HCT116 (cell line): ENCODE data around the gene FAM114A1. TPM values are rescaled to one million over a fixed set of nuclear protein-coding genes. Genes with fewer than 3 reads are reported as not detected.

Source experiments
- ATAC-seq: fragments of 200-7000 bp; cut with Tn5 transposase; 2 replicates; pipeline ENCODE4 v1.9.1; 2020; ENCODE audit warnings: mild to moderate bottlenecking, moderate library complexity
- BruUV-seq: library from RNA; stranded (reverse); fragments of 400-500 nt; replicated peaks from 2 replicates; lab custom pipeline; 2021; lab: Mats Ljungman, UMichigan
- CTCF ChIA-PET: fragments of 300-600 bp; sonication (Branson Sonifier 250); formaldehyde crosslinking; loops from one replicate; lab custom pipeline; 2021; ENCODE audit warnings: antibody characterized with exemption; lab: Charles Lee
- POLR2A ChIA-PET: fragments of 300-600, 350-600 bp; sonication (Branson Sonifier 250); formaldehyde crosslinking; loops from one replicate; lab custom pipeline; 2021; ENCODE audit warnings: antibody characterized with exemption; lab: Charles Lee
- RAD21 ChIA-PET, 2 experiments: fragments of 300-600 bp; sonication (Branson Sonifier 250); formaldehyde crosslinking; loops; one replicate each; lab custom pipeline; 2023; ENCODE audit warnings: low total read pairs in 2 of 2; ENCODE audit not compliant: uncharacterized antibody in 2 of 2, unreplicated experiment in 2 of 2, low non-redundant PET in 1 of 2; lab: Charles Lee
- DNase-seq: peaks from one replicate; pipeline ENCODE4 v3.0.0-alpha.2; 2010; ENCODE audit warnings: low read depth, low spot score
- H2AFZ ChIP-seq: fragments of 200-600 bp; shearing (Covaris generic), sonication (generic); 2 replicates; pipeline ENCODE4 v1.6.1; 2017; ENCODE audit warnings: low read depth, mixed run types, mixed read lengths, antibody characterized with exemption, low read length; ENCODE audit not compliant: poor library complexity, severe bottlenecking
- H3K27ac ChIP-seq: 2 replicates; pipeline ENCODE4 v1.5.1; 2012; ENCODE audit warnings: low read depth, low read length
- H3K27me3 ChIP-seq: fragments of 200-600 bp; sonication (generic); 2 replicates; pipeline ENCODE4 v1.6.1; 2016; ENCODE audit warnings: mixed run types, low read length, mixed read lengths; ENCODE audit not compliant: insufficient read depth
- H3K36me3 ChIP-seq, 2 experiments: fragments of 200-500 bp in 1 of 2; fragments of 200-600 bp in 1 of 2; sonication (Bioruptor generic) in 1 of 2; sonication (generic) in 1 of 2; 2 replicates each; pipeline versions ENCODE4 v1.5.1 to v1.6.1; 2014 to 2016; ENCODE audit warnings: low read length in 2 of 2, inconsistent platforms in 1 of 2, mixed read lengths in 1 of 2, mixed run types in 1 of 2; ENCODE audit not compliant: insufficient read depth in 2 of 2, control insufficient read depth in 1 of 2
- H3K4me1 ChIP-seq, 2 experiments: fragments of 200-600 bp in 1 of 2; sonication (generic) in 1 of 2; 2 replicates each; pipeline versions ENCODE4 v1.5.1 to v1.6.1; 2012 to 2017; ENCODE audit warnings: low read length in 2 of 2, inconsistent platforms in 1 of 2, mild to moderate bottlenecking in 1 of 2, mixed read lengths in 1 of 2, mixed run types in 1 of 2, moderate library complexity in 1 of 2; ENCODE audit not compliant: insufficient read depth in 2 of 2, control insufficient read depth in 1 of 2
- H3K4me2 ChIP-seq: fragments of 200-600 bp; sonication (generic); 2 replicates; pipeline ENCODE4 v1.6.1; 2017; ENCODE audit warnings: mixed run types, low read length, mixed read lengths
- H3K4me3 ChIP-seq, 2 experiments: fragments of 200-600 bp in 1 of 2; sonication (generic) in 1 of 2; replicated peaks in 1 of 2; 2 replicates each; pipeline ENCODE4 v1.5.1; 2011 to 2016; ENCODE audit warnings: low read length in 2 of 2, control low read depth in 1 of 2, low read depth in 1 of 2, mild to moderate bottlenecking in 1 of 2, mixed read lengths in 1 of 2, mixed run types in 1 of 2
- H3K79me2 ChIP-seq: fragments of 200-600 bp; sonication (generic); 2 replicates; pipeline ENCODE4 v1.6.1; 2017; ENCODE audit warnings: mild to moderate bottlenecking, mixed run types, low read length, moderate library complexity, mixed read lengths; ENCODE audit not compliant: insufficient read depth
- H3K9ac ChIP-seq: fragments of 200-600 bp; sonication (generic); 2 replicates; pipeline ENCODE4 v1.6.1; 2016; ENCODE audit warnings: low read length, mixed read lengths
- H3K9me2 ChIP-seq: fragments of 200-600 bp; sonication (generic), shearing (Covaris generic); 2 replicates; pipeline ENCODE4 v1.6.1; 2017; ENCODE audit warnings: mixed run types, mild to moderate bottlenecking, moderate library complexity; ENCODE audit not compliant: insufficient read depth
- H3K9me3 ChIP-seq, 2 experiments: fragments of 200-500 bp in 1 of 2; fragments of 200-600 bp in 1 of 2; sonication (Bioruptor generic) in 1 of 2; sonication (generic) in 1 of 2; 2 replicates each; pipeline ENCODE4 v1.6.1; 2014 to 2017; ENCODE audit warnings: low read length in 2 of 2, mixed read lengths in 2 of 2, inconsistent platforms in 1 of 2, low read depth in 1 of 2, mild to moderate bottlenecking in 1 of 2, mixed run types in 1 of 2, moderate library complexity in 1 of 2; ENCODE audit not compliant: control insufficient read depth in 1 of 2, insufficient read depth in 1 of 2
- H4K20me1 ChIP-seq: fragments of 200-600 bp; sonication (generic), shearing (Covaris generic); 2 replicates; pipeline ENCODE4 v1.6.1; 2017; ENCODE audit warnings: mixed run types, mild to moderate bottlenecking, moderate library complexity; ENCODE audit not compliant: insufficient read depth
- CBX3 ChIP-seq: IDR thresholded peaks from 2 replicates; pipeline ENCODE4 v1.6.1; 2012; ENCODE audit warnings: low read depth
- CEBPB ChIP-seq: IDR thresholded peaks from 2 replicates; pipeline ENCODE4 v1.6.1; 2012; ENCODE audit warnings: low read depth
- EGR1 ChIP-seq: IDR thresholded peaks from 2 replicates; pipeline ENCODE4 v1.6.1; 2012; ENCODE audit warnings: low read depth
- ELF1 ChIP-seq: IDR thresholded peaks from 2 replicates; pipeline ENCODE4 v1.6.1; 2012; ENCODE audit warnings: low read depth, borderline replicate concordance
- EZH2 ChIP-seq: fragments of 200-600 bp; sonication (generic); IDR thresholded peaks from 2 replicates; pipeline ENCODE4 v1.6.1; 2017; ENCODE audit warnings: antibody characterized with exemption, mixed run types
- EZH2phosphoT487 ChIP-seq: fragments of 200-600 bp; IDR thresholded peaks from 2 replicates; pipeline ENCODE4 v1.6.1; 2018; ENCODE audit warnings: antibody characterized with exemption, borderline replicate concordance
- FOSL1 ChIP-seq: IDR thresholded peaks from 2 replicates; pipeline ENCODE4 v1.6.1; 2012; ENCODE audit warnings: low read depth
- JUND ChIP-seq: IDR thresholded peaks from 2 replicates; pipeline ENCODE4 v1.6.1; 2012
- POLR2A ChIP-seq: IDR thresholded peaks from 2 replicates; pipeline ENCODE4 v1.7.0; 2011; ENCODE audit warnings: borderline replicate concordance; ENCODE audit not compliant: insufficient read depth, insufficient read length; ENCODE audit errors: extremely low read depth
- POLR2AphosphoS5 ChIP-seq: IDR thresholded peaks from 2 replicates; pipeline ENCODE4 v1.6.1; 2011; ENCODE audit warnings: mild to moderate bottlenecking, low read depth, low read length, moderate library complexity
- RAD21 ChIP-seq: IDR thresholded peaks from 2 replicates; pipeline ENCODE4 v1.6.1; 2012; ENCODE audit warnings: low read depth, mild to moderate bottlenecking
- SIN3A ChIP-seq: IDR thresholded peaks from 2 replicates; pipeline ENCODE4 v1.6.1; 2012; ENCODE audit warnings: low read depth
- SP1 ChIP-seq: IDR thresholded peaks from 2 replicates; pipeline ENCODE4 v1.6.1; 2012; ENCODE audit warnings: low read depth
- TCF7L2 ChIP-seq: IDR thresholded peaks from 2 replicates; pipeline ENCODE4 v1.7.0; 2011; ENCODE audit warnings: borderline replicate concordance, inconsistent platforms; ENCODE audit not compliant: insufficient read depth, insufficient read length; ENCODE audit errors: extremely low read depth
- YY1 ChIP-seq: IDR thresholded peaks from 2 replicates; pipeline ENCODE4 v1.6.1; 2011; ENCODE audit warnings: low read length, low read depth, moderate library complexity, mild to moderate bottlenecking; ENCODE audit not compliant: insufficient replicate concordance; ENCODE audit errors: extremely low read depth
- ZFX ChIP-seq: fragments of 450-650 bp; IDR thresholded peaks from 2 replicates; pipeline ENCODE4 v1.6.1; 2017
- ZNF274 ChIP-seq: fragments of 200-500 bp; sonication (Bioruptor generic); IDR thresholded peaks from 2 replicates; pipeline ENCODE4 v1.6.1; 2014; ENCODE audit warnings: mild to moderate bottlenecking, low read depth, low read length, inconsistent platforms
- intact Hi-C: fragments of 100-400 bp; cut with micrococcal nuclease; formaldehyde crosslinking; loops from 2 replicates; pipeline ENCODE4 v1.10.0; 2022
- total RNA-seq: library from RNA; stranded (reverse); gene quantifications from one replicate; pipeline ENCODE4 v1.2.1, GENCODE V29; 2021; ENCODE audit not compliant: unreplicated experiment
- TF ChIP-seq, protein P1 (sequence below): IDR thresholded peaks from 2 replicates; pipeline ENCODE4 v1.6.1; 2012
- TF ChIP-seq, protein P2 (sequence below): IDR thresholded peaks from 2 replicates; pipeline ENCODE4 v1.6.1; 2012
- TF ChIP-seq, protein P3 (sequence below): IDR thresholded peaks from 2 replicates; pipeline ENCODE4 v1.6.1; 2012; ENCODE audit warnings: low read depth
- TF ChIP-seq, protein P4 (sequence below): IDR thresholded peaks from 2 replicates; pipeline ENCODE4 v1.6.1; 2011; ENCODE audit warnings: mild to moderate bottlenecking, low read length, moderate library complexity; ENCODE audit not compliant: insufficient replicate concordance; ENCODE audit errors: extremely low read depth

Gene FAM114A1
- total RNA-seq, 1 experiment from 2014 or later, result 35.6 TPM

DNA sequence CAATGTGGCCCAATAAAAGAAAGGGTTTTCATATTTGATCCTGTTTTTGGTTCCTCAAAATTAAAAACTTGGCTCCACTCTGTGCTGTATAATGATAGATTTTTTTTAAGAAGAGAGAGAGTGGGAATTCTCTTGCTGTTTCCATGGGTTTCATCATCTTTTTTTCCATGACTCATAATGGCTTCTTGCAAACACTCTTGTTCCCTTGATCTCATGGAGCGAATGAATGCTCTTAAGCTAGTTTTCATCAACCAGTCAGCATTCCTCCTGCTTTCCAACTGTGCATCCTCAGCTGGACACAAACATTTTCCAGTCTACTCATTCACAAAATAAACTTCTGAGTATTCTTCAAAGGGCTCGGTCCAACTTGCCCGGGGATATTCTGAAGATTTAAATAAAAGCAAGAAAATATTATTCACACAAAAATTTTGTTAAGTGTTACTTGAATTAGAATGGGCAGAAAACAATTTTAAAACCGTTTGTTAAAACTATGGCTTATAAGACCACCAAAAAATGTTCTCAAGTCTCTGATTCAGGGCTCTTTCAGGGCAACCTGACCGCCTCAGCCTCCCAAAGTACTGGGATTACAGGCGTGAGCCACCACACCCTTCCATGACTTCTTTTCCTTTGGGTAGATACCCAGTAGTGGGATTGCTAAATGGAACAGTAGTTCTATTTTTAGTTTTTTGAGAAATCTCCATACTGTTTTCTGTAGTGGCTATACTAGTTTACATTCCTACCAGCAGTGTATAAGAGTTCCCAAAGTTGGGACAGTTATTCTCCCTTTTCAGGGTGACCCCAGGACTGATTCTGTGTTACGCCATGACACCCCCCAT lies 99.9 kb downstream of the FAM114A1 start:
- ChIA-PET CTCF (no interaction called here), RAD21 (no interaction called here), POLR2A (interaction anchor here (0.6 kb wide), 1 partner anchor 1076 kb away, joined by 3 read pairs; no protein-coding TSS in a partner anchor)
- intact Hi-C loops, result no loop called here
- no peak overlapping the region for H3K27ac ChIP-seq
- ATAC-seq, result no peak
- H3K9ac ChIP-seq, result no peak overlapping the region
- no peaks in the 10 kb centered on the region for H3K27me3 ChIP-seq
- no peaks in the 10 kb centered on the region for H3K79me2 ChIP-seq
- H3K4me3 ChIP-seq, result no peak overlapping the region
- H4K20me1 ChIP-seq, result no peaks in the 10 kb centered on the region
- no peaks in the 10 kb centered on the region for H3K9me2 ChIP-seq
- no peak overlapping the region for H3K4me2 ChIP-seq
- H3K9me3 ChIP-seq, result no peaks in the 10 kb centered on the region
- H2AFZ ChIP-seq, result peak overlapping the region; percentile 3
- 0 out of 4 replicates have a peak, but pooled peaks cover 0 to 3% of the 10 kb centered on the region in 2 experiments for H3K4me1 ChIP-seq
- no peaks in the 10 kb centered on the region for H3K36me3 ChIP-seq
- peak; percentile 74 for DNase-seq
- BruUV-seq, result no TSS peak
- TF ChIP-seq POLR2A (no peak), CBX3 (peak; percentile 87), SIN3A (no peak), EZH2phosphoT487 (no peak), FOSL1 (peak; percentile 84), CEBPB (peak; percentile 95), RAD21 (no peak), POLR2AphosphoS5 (peak; percentile 44; the same call in 1 of the 2 replicates), ZNF274 (no peak), SP1 (peak; percentile 77), TCF7L2 (peak; percentile 75), YY1 (peak; percentile 12), EGR1 (0 out of 2 replicates have a peak, but pooled peaks have one; percentile 41), JUND (peak; percentile 87), EZH2 (no peak), ELF1 (no peak), ZFX (no peak)
- TF ChIP-seq, protein P1, sequence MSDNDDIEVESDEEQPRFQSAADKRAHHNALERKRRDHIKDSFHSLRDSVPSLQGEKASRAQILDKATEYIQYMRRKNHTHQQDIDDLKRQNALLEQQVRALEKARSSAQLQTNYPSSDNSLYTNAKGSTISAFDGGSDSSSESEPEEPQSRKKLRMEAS, result 0 out of 2 replicates have a peak, but pooled peaks have one; percentile 39
- TF ChIP-seq, protein P2, sequence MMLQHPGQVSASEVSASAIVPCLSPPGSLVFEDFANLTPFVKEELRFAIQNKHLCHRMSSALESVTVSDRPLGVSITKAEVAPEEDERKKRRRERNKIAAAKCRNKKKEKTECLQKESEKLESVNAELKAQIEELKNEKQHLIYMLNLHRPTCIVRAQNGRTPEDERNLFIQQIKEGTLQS, result peak; percentile 78
- TF ChIP-seq, protein P3, sequence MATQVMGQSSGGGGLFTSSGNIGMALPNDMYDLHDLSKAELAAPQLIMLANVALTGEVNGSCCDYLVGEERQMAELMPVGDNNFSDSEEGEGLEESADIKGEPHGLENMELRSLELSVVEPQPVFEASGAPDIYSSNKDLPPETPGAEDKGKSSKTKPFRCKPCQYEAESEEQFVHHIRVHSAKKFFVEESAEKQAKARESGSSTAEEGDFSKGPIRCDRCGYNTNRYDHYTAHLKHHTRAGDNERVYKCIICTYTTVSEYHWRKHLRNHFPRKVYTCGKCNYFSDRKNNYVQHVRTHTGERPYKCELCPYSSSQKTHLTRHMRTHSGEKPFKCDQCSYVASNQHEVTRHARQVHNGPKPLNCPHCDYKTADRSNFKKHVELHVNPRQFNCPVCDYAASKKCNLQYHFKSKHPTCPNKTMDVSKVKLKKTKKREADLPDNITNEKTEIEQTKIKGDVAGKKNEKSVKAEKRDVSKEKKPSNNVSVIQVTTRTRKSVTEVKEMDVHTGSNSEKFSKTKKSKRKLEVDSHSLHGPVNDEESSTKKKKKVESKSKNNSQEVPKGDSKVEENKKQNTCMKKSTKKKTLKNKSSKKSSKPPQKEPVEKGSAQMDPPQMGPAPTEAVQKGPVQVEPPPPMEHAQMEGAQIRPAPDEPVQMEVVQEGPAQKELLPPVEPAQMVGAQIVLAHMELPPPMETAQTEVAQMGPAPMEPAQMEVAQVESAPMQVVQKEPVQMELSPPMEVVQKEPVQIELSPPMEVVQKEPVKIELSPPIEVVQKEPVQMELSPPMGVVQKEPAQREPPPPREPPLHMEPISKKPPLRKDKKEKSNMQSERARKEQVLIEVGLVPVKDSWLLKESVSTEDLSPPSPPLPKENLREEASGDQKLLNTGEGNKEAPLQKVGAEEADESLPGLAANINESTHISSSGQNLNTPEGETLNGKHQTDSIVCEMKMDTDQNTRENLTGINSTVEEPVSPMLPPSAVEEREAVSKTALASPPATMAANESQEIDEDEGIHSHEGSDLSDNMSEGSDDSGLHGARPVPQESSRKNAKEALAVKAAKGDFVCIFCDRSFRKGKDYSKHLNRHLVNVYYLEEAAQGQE, result no peak
- TF ChIP-seq, protein P4, sequence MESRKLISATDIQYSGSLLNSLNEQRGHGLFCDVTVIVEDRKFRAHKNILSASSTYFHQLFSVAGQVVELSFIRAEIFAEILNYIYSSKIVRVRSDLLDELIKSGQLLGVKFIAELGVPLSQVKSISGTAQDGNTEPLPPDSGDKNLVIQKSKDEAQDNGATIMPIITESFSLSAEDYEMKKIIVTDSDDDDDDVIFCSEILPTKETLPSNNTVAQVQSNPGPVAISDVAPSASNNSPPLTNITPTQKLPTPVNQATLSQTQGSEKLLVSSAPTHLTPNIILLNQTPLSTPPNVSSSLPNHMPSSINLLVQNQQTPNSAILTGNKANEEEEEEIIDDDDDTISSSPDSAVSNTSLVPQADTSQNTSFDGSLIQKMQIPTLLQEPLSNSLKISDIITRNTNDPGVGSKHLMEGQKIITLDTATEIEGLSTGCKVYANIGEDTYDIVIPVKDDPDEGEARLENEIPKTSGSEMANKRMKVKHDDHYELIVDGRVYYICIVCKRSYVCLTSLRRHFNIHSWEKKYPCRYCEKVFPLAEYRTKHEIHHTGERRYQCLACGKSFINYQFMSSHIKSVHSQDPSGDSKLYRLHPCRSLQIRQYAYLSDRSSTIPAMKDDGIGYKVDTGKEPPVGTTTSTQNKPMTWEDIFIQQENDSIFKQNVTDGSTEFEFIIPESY, result no peak
